ENCODE measurements around the gene AP1AR. TPM values are rescaled to one million over a fixed set of nuclear protein-coding genes. Genes with fewer than 3 reads are reported as not detected.
A peak's percentile ranks its signal among the peaks of the same experiment; 100 is the strongest.
"Not testable (repeated sequence)": the region's sequence is repeated elsewhere in the genome, so short reads cannot be mapped to it uniquely, and the experiment has no call there.

AP1AR gene
- total RNA-seq, 2 experiments from 2014 or later = 14.3 to 18.2 TPM

- H3K9me3 Mint-ChIP-seq = peaks cover 2% of the 10 kb centered on the region
- ATAC-seq (ENCODE audit: low read depth) (no peak), DNase-seq (no peak)
- peaks cover 43% of the 10 kb centered on the region for H3K36me3 Mint-ChIP-seq
- H3K27ac Mint-ChIP-seq = no peak overlapping the region
- H3K4me3 Mint-ChIP-seq = no peak overlapping the region
- H3K4me1 Mint-ChIP-seq = peaks cover 43% of the 10 kb centered on the region
- POLR2A ChIA-PET = no interaction called here
- H3K27me3 Mint-ChIP-seq = no peaks in the 10 kb centered on the region
Measured at GRCh38 chr4:112277705-112278448, 46.3 kb downstream of the AP1AR start.

GRCh38 chr4:112279025-112279881 lies 47.7 kb downstream of the AP1AR start:
- Mint-ChIP-seq H3K36me3 (peaks cover 46% of the 10 kb centered on the region), H3K27me3 (no peaks in the 10 kb centered on the region), H3K4me3 (no peak overlapping the region), H3K4me1 (peaks cover 45% of the 10 kb centered on the region), H3K27ac (peak overlapping the region; percentile 54), H3K9me3 (peaks cover 2% of the 10 kb centered on the region)
- POLR2A ChIA-PET = no interaction called here
- DNase-seq (no peak), ATAC-seq (ENCODE audit: low read depth) (no peak)

GRCh38 chr4:112279882-112280315 lies 48.3 kb downstream of the AP1AR start:
- no peak for ATAC-seq (ENCODE audit: low read depth)
- H3K27me3 Mint-ChIP-seq = no peaks in the 10 kb centered on the region
- POLR2A ChIA-PET = no interaction called here

GRCh38 chr4:112280386-112281056 lies 48.9 kb downstream of the AP1AR start:
- peaks cover 2% of the 10 kb centered on the region for H3K9me3 Mint-ChIP-seq
- H3K27me3 Mint-ChIP-seq = no peaks in the 10 kb centered on the region
- DNase-seq = no peak
- H3K4me1 Mint-ChIP-seq = peaks cover 40% of the 10 kb centered on the region
- peak overlapping the region; percentile 1 for H3K4me3 Mint-ChIP-seq
- no peak overlapping the region for H3K27ac Mint-ChIP-seq
- no peak for ATAC-seq (ENCODE audit: low read depth)
- POLR2A ChIA-PET = no interaction called here
- H3K36me3 Mint-ChIP-seq = peaks cover 39% of the 10 kb centered on the region

More at GRCh38 chr4:112279882-112280315, 48.3 kb downstream of the AP1AR start:
- Mint-ChIP-seq H3K4me1 (peaks cover 44% of the 10 kb centered on the region), H3K4me3 (peak overlapping the region; percentile 1), H3K27ac (no peak overlapping the region), H3K9me3 (peaks cover 2% of the 10 kb centered on the region), H3K36me3 (peaks cover 43% of the 10 kb centered on the region)
- DNase-seq = no peak

GRCh38 chr4:112281895-112282398 lies 50.4 kb downstream of the AP1AR start:
- ATAC-seq (ENCODE audit: low read depth); H3K27ac Mint-ChIP-seq; H3K27me3 Mint-ChIP-seq; H3K4me3 Mint-ChIP-seq; DNase-seq; H3K9me3 Mint-ChIP-seq; POLR2A ChIA-PET: not testable (repeated sequence)
- peaks cover 47% of the 10 kb centered on the region for H3K4me1 Mint-ChIP-seq
- H3K36me3 Mint-ChIP-seq = peaks cover 33% of the 10 kb centered on the region

- POLR2A ChIA-PET = no interaction called here
- H3K36me3 Mint-ChIP-seq = peaks cover 25% of the 10 kb centered on the region
- peak overlapping the region; percentile 17 for H3K27ac Mint-ChIP-seq
Measured at GRCh38 chr4:112282860-112283667, 51.5 kb downstream of the AP1AR start.

GRCh38 chr4:112284166-112284565 lies 52.6 kb downstream of the AP1AR start:
- peaks cover 2% of the 10 kb centered on the region for H3K9me3 Mint-ChIP-seq
- H3K27me3 Mint-ChIP-seq = no peaks in the 10 kb centered on the region
- H3K27ac Mint-ChIP-seq = peak overlapping the region; percentile 18
- peak overlapping the region; percentile 92 for H3K4me3 Mint-ChIP-seq
- DNase-seq = no peak
- H3K36me3 Mint-ChIP-seq = peaks cover 21% of the 10 kb centered on the region
- POLR2A ChIA-PET = interaction anchor here (0.7 to 3.3 kb wide), 4 partner anchors 12 to 52 kb away, joined by 3 to 25 read pairs (median 9); partner anchors contain the start of genes ALPK1 and AP1AR
- H3K4me1 Mint-ChIP-seq = peaks cover 56% of the 10 kb centered on the region
- no peak for ATAC-seq (ENCODE audit: low read depth)

More at GRCh38 chr4:112282860-112283667, 51.5 kb downstream of the AP1AR start:
- peaks cover 53% of the 10 kb centered on the region for H3K4me1 Mint-ChIP-seq
- no peak for DNase-seq
- no peak for ATAC-seq (ENCODE audit: low read depth)
- peak overlapping the region; percentile 59 for H3K4me3 Mint-ChIP-seq
- H3K27me3 Mint-ChIP-seq = no peaks in the 10 kb centered on the region
- peaks cover 2% of the 10 kb centered on the region for H3K9me3 Mint-ChIP-seq

- H3K4me3 Mint-ChIP-seq = peak overlapping the region; percentile 92
- POLR2A ChIA-PET = interaction anchor here (0.6 to 3.3 kb wide), 9 partner anchors 13 to 230 kb away, joined by 3 to 25 read pairs (median 4); partner anchors contain the start of genes ALPK1, AP1AR and FAM241A
- H3K9me3 Mint-ChIP-seq = peaks cover 2% of the 10 kb centered on the region
- ATAC-seq (ENCODE audit: low read depth) = no peak
- peak overlapping the region; percentile 94 for H3K27ac Mint-ChIP-seq
- H3K27me3 Mint-ChIP-seq = no peaks in the 10 kb centered on the region
- peaks cover 57% of the 10 kb centered on the region for H3K4me1 Mint-ChIP-seq
- peaks cover 20% of the 10 kb centered on the region for H3K36me3 Mint-ChIP-seq
- no peak for DNase-seq
Measured at GRCh38 chr4:112284662-112285411, 53.2 kb downstream of the AP1AR start.

GRCh38 chr4:112287258-112287989 lies 55.8 kb downstream of the AP1AR start:
- Mint-ChIP-seq H3K4me1 (peaks cover 49% of the 10 kb centered on the region), H3K27me3 (no peaks in the 10 kb centered on the region), H3K9me3 (no peaks in the 10 kb centered on the region), H3K36me3 (peaks cover 9% of the 10 kb centered on the region), H3K4me3 (peak overlapping the region; percentile 92), H3K27ac (peak overlapping the region; percentile 90)
- POLR2A ChIA-PET = interaction anchor here (1.8 to 3.3 kb wide), 4 partner anchors 10 to 229 kb away, joined by 10 to 16 read pairs (median 14); partner anchors contain the start of genes ALPK1 and NEUROG2
- DNase-seq (no peak), ATAC-seq (ENCODE audit: low read depth) (no peak)

GRCh38 chr4:112288455-112288854 lies 56.9 kb downstream of the AP1AR start:
- Mint-ChIP-seq H3K4me1 (peaks cover 39% of the 10 kb centered on the region), H3K9me3 (no peaks in the 10 kb centered on the region), H3K27ac (peak overlapping the region; percentile 82), H3K27me3 (no peaks in the 10 kb centered on the region), H3K36me3 (no peaks in the 10 kb centered on the region), H3K4me3 (peak overlapping the region; percentile 62)
- DNase-seq (no peak), ATAC-seq (ENCODE audit: low read depth) (no peak)
- POLR2A ChIA-PET = interaction anchor here (1.8 kb wide), 1 partner anchor 9 kb away, joined by 14 read pairs; the partner anchor contains the start of gene ALPK1

Measured in activated naive CD8-positive, alpha-beta T cell treated with anti-CD3 and anti-CD28 coated beads, Interleukin-2, amount 10 ng/mL, durations not matched to agents 7 days and 5 days (primary cell).